K562 (cell line): ENCODE results near the gene SHROOM3. TPM values are rescaled to one million over a fixed set of nuclear protein-coding genes. Genes with fewer than 3 reads are reported as not detected.

ENCODE experiments used
- ATAC-seq: fragments of 200-7000 bp; cut with Tn5 transposase; 3 replicates; pipeline ENCODE4 v1.9.1; 2020; ENCODE audit warnings: moderate library complexity
- BruUV-seq: library from RNA; stranded (reverse); fragments of 400-500 nt; replicated peaks from 2 replicates; lab custom pipeline; 2021; lab: Mats Ljungman, UMichigan
- CTCF ChIA-PET: fragments of 300-600 bp; formaldehyde crosslinking; extraction: SDS; loops from one replicate; lab custom pipeline; 2021; ENCODE audit warnings: low intra/inter-chr PET ratio; lab: Yijun Ruan, JAX
- POLR2A ChIA-PET: fragments of 300-600, 350-650 bp; sonication (Branson Sonifier 250); formaldehyde crosslinking; extraction: SDS; loops from one replicate; lab custom pipeline; 2021; ENCODE audit warnings: antibody characterized with exemption, inconsistent platforms; lab: Yijun Ruan, JAX
- DNase-seq, 4 experiments: peaks; one replicate each; pipeline versions ENCODE4 v3.0.0 to v3.0.0-alpha.2; 2011 to 2018; ENCODE audit warnings: low spot score in 3 of 4, mixed read lengths in 3 of 4; ENCODE audit errors: extremely low read depth in 1 of 4
- FAIRE-seq: peaks from 2 replicates; lab custom pipeline; 2011; peaks lifted over from hg19 to GRCh38; lab: Jason Lieb, UNC
- H2AFZ ChIP-seq: 2 replicates; pipeline ENCODE4 v1.6.0; 2011; ENCODE audit warnings: low read depth, low read length, control low read depth, inconsistent platforms
- H3K27ac ChIP-seq: fragments of 200-600 bp; 3 replicates; pipeline ENCODE4 v1.8.0; 2011; ENCODE audit warnings: low read depth, mild to moderate bottlenecking, control low read depth, inconsistent platforms, low read length, moderate library complexity, mixed read lengths; ENCODE audit errors: extremely low read depth
- H3K27me3 ChIP-seq, 2 experiments: fragments of 300-600 bp in 1 of 2; 2 replicates in 1 of 2; 3 replicates in 1 of 2; pipeline versions ENCODE4 v1.6.0 to v1.8.0; 2011; ENCODE audit warnings: inconsistent platforms in 2 of 2, low read length in 2 of 2, mild to moderate bottlenecking in 1 of 2, mixed read lengths in 1 of 2, moderate library complexity in 1 of 2; ENCODE audit not compliant: control insufficient read depth in 2 of 2, insufficient read depth in 2 of 2
- H3K36me3 ChIP-seq: fragments of 300-600 bp; 3 replicates; pipeline ENCODE4 v1.8.0; 2011; ENCODE audit warnings: mild to moderate bottlenecking, low read length, inconsistent platforms; ENCODE audit not compliant: control insufficient read depth, insufficient read depth
- H3K4me1 ChIP-seq, 2 experiments: fragments of 200-600 bp in 1 of 2; replicated peaks in 1 of 2; 2 replicates in 1 of 2; 3 replicates in 1 of 2; pipeline versions ENCODE4 v1.5.1 to v1.8.0; 2011; ENCODE audit warnings: inconsistent platforms in 2 of 2, low read length in 2 of 2, mild to moderate bottlenecking in 1 of 2, mixed read lengths in 1 of 2, moderate library complexity in 1 of 2; ENCODE audit not compliant: control insufficient read depth in 2 of 2, insufficient read depth in 2 of 2
- H3K4me2 ChIP-seq: 2 replicates; pipeline ENCODE4 v1.6.1; 2011; ENCODE audit warnings: low read length, control low read depth, inconsistent platforms, mixed read lengths; ENCODE audit not compliant: insufficient read depth
- H3K4me3 ChIP-seq: fragments of 200-600 bp; sonication (generic), shearing (Covaris generic); 2 replicates; pipeline ENCODE4 v1.5.1; 2016; ENCODE audit warnings: control low read depth, inconsistent platforms
- H3K79me2 ChIP-seq: fragments of 200-600 bp; 3 replicates; pipeline ENCODE4 v1.8.0; 2011; ENCODE audit warnings: low read length, inconsistent platforms; ENCODE audit not compliant: control insufficient read depth, insufficient read depth
- H3K9ac ChIP-seq, 2 experiments: 2 replicates each; pipeline versions ENCODE4 v1.6.0 to v1.6.1; 2011; ENCODE audit warnings: low read depth in 2 of 2, low read length in 2 of 2, control low read depth in 1 of 2, inconsistent platforms in 1 of 2, mild to moderate bottlenecking in 1 of 2, mixed read lengths in 1 of 2; ENCODE audit not compliant: insufficient read depth in 1 of 2
- H3K9me1 ChIP-seq: one replicate; pipeline ENCODE4 v1.6.0; 2011; ENCODE audit warnings: inconsistent platforms, mild to moderate bottlenecking, low read length, moderate library complexity; ENCODE audit not compliant: control insufficient read depth, insufficient read depth
- H3K9me3 ChIP-seq: replicated peaks from 2 replicates; pipeline ENCODE4 v1.5.1; 2011; ENCODE audit warnings: low read depth, low read length, inconsistent platforms; ENCODE audit not compliant: control insufficient read depth, insufficient read depth
- H4K20me1 ChIP-seq: replicated peaks from 2 replicates; pipeline ENCODE4 v1.6.1; 2011; ENCODE audit warnings: low read length, inconsistent platforms, mixed read lengths; ENCODE audit not compliant: control insufficient read depth, insufficient read depth
- ATF7 ChIP-seq: fragments of 450-650 bp; IDR thresholded peaks from 2 replicates; pipeline ENCODE4 v1.7.1; 2014; ENCODE audit warnings: mild to moderate bottlenecking, moderate library complexity
- BCOR ChIP-seq: fragments of 450-650 bp; IDR thresholded peaks from 2 replicates; pipeline ENCODE4 v1.6.1; 2016
- BRD9 ChIP-seq: fragments of 450-650 bp; IDR thresholded peaks from 2 replicates; pipeline ENCODE4 v1.6.1; 2018; ENCODE audit warnings: low read depth; ENCODE audit not compliant: partially characterized antibody
- HCFC1 ChIP-seq: IDR thresholded peaks from 2 replicates; pipeline ENCODE4 v1.6.1; 2012; ENCODE audit warnings: low read depth, low read length, improper control_type of control experiment
- KLF13 ChIP-seq: fragments of 450-650 bp; IDR thresholded peaks from 2 replicates; pipeline ENCODE4 v1.6.1; 2016; ENCODE audit warnings: missing genetic modification characterization, low read depth, mild to moderate bottlenecking, missing compliant biosample characterization, moderate library complexity, borderline replicate concordance
- MTA1 ChIP-seq: fragments of 450-650 bp; IDR thresholded peaks from 2 replicates; pipeline ENCODE4 v1.6.1; 2017; ENCODE audit warnings: borderline replicate concordance
- NCOA4 ChIP-seq: fragments of 450-650 bp; IDR thresholded peaks from 2 replicates; pipeline ENCODE4 v1.6.1; 2018; ENCODE audit warnings: mild to moderate bottlenecking; ENCODE audit not compliant: partially characterized antibody
- NR2C2 ChIP-seq, 2 experiments: fragments of 200-800 bp in 1 of 2; sonication (Bioruptor generic) in 1 of 2; sonication (generic) in 1 of 2; formaldehyde crosslinking in 1 of 2; IDR thresholded peaks; 2 replicates each; pipeline versions ENCODE4 v1.6.1 to v1.8.0; 2016 to 2022; ENCODE audit warnings: mild to moderate bottlenecking in 1 of 2, missing compliant biosample characterization in 1 of 2, missing genetic modification characterization in 1 of 2, missing genetic modification reagents in 1 of 2
- PHF21A ChIP-seq: fragments of 450-650 bp; IDR thresholded peaks from 2 replicates; pipeline ENCODE4 v1.6.1; 2017; ENCODE audit warnings: low read depth, borderline replicate concordance
- POLR3A ChIP-seq: IDR thresholded peaks from 2 replicates; pipeline ENCODE4 v1.6.1; 2011; ENCODE audit warnings: borderline replicate concordance, mild to moderate bottlenecking, moderate library complexity; ENCODE audit not compliant: insufficient read length, insufficient read depth; ENCODE audit errors: extremely low read depth
- RBM25 ChIP-seq: fragments of 200-400 bp; formaldehyde crosslinking; IDR thresholded peaks from 2 replicates; pipeline ENCODE4 v1.6.1; 2018; ENCODE audit warnings: low read length, low read depth, moderate library complexity; ENCODE audit not compliant: severe bottlenecking
- TCF7L2 ChIP-seq: fragments of 150-350 bp; IDR thresholded peaks from 2 replicates; pipeline ENCODE4 v1.6.1; 2016; ENCODE audit warnings: low read depth, mild to moderate bottlenecking, low read length, moderate library complexity
- ZFPM2 ChIP-seq: fragments of 250-450 bp; sonication (Bioruptor Pico); IDR thresholded peaks from 2 replicates; pipeline ENCODE4 v1.5.1; 2022; ENCODE audit warnings: mild to moderate bottlenecking
- ZNF124 ChIP-seq: sonication (generic); formaldehyde crosslinking; IDR thresholded peaks from 2 replicates; pipeline ENCODE4 v1.8.1; 2022; ENCODE audit warnings: missing genetic modification reagents
- ZNF134 ChIP-seq: fragments of 250-450 bp; sonication (Bioruptor Pico); conservative IDR thresholded peaks from 2 replicates; pipeline ENCODE4 v1.4.0; 2020
- WGBS: fragments of 100-300 bp; shearing (Covaris generic); methylation state at CpG from one replicate; pipeline ENCODE4 v1.1.6; 2016; ENCODE audit warnings: low coverage, mixed read lengths; ENCODE audit not compliant: insufficient coverage; ENCODE audit errors: missing lambda C conversion rate; 5-methylcytosine and 5-hydroxymethylcytosine counted together
- in situ Hi-C: fragments of 300-500 bp; cut with MboI; formaldehyde crosslinking; loops from 4 replicates; pipeline ENCODE4 v1.15.0; 2018; ENCODE audit warnings: inconsistent platforms, mixed read lengths
- intact Hi-C: fragments of 100-400 bp; cut with micrococcal nuclease; formaldehyde crosslinking; loops from 2 replicates; pipeline ENCODE4 v1.14.2; 2022
- polyA plus RNA-seq, 8 experiments: library from polyadenylated mRNA; depleted of rRNA in 4 of 8; stranded (reverse) in 5 of 8; unstranded in 3 of 8; fragments of >200 nt; fragmentation: Nextera tagmentation in 2 of 8; fragmentation: Illumina TruSeq in 1 of 8; extraction: Ambion mirVana in 2 of 8; extraction: Trizol in 1 of 8; gene quantifications; 2 replicates each; pipeline versions ENCODE4 v1.2.1 to v1.2.3, GENCODE V29; 2011 to 2014; ENCODE audit warnings: inconsistent platforms in 1 of 8, missing spikeins in 1 of 8
- total RNA-seq, 7 experiments: library from RNA; depleted of rRNA in 6 of 7; stranded (reverse); fragments of >200 nt in 6 of 7; fragmentation: Illumina TruSeq in 2 of 7; extraction: Trizol in 2 of 7; gene quantifications; 2 replicates each; pipeline versions ENCODE4 v1.2.1 to v1.2.3, GENCODE V29; 2011 to 2021; ENCODE audit warnings: low replicate concordance in 1 of 7
- TF ChIP-seq, protein P1 (sequence below): fragments of 450-650 bp; IDR thresholded peaks from one replicate; pipeline ENCODE4 v1.6.1; 2018; ENCODE audit warnings: mild to moderate bottlenecking, moderate library complexity; ENCODE audit not compliant: partially characterized antibody

SHROOM3 gene
- total and polyA plus RNA-seq, 9 of the 15 experiments (the other 6 are each of a cell fraction or from before 2014, with no cell fraction given): 0.01 to 0.07 TPM; not detected in 7

DNA sequence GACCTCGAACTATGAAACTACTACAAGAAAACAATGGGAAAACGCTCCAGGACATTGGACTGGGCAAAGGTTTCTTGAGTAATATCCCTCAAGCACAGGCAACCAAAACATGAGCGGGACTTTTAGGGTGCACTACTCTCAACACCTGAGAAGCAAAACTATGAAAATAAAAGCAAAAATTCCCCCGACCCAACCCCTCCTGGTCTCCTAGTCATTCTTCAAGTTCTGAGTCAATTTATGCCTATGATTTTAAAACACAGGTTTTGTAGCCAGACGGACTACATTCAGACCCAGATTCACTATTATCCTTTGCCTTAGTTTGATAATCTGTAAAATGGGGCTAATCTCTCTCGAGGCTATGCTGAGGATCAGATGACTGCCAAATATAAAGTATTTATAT lies 365.9 kb downstream of the SHROOM3 start:
- Histone ChIP-seq H3K4me3 (no peak overlapping the region), H3K79me2 (no peaks in the 10 kb centered on the region), H3K27ac (no peak overlapping the region), H3K4me2 (no peak overlapping the region), H3K9ac (no peak overlapping the region), H3K9me1 (no peaks in the 10 kb centered on the region), H3K36me3 (no peaks in the 10 kb centered on the region), H3K4me1 (peaks cover 8 to 17% of the 10 kb centered on the region in 2 experiments), H2AFZ (no peak overlapping the region), H4K20me1 (no peaks in the 10 kb centered on the region), H3K27me3 (no peaks in the 10 kb centered on the region), H3K9me3 (no peaks in the 10 kb centered on the region)
- no peak for DNase-seq
- in situ Hi-C loops: no loop called here
- no peak for ATAC-seq
- CTCF ChIA-PET: no interaction called here
- 22% methylated on average over 6 of the region's 6 CpGs for WGBS
- FAIRE-seq: no peak
- no TSS peak for BruUV-seq
- TF ChIP-seq BCOR (peak; percentile 28; the same call in 1 of the 2 replicates), BRD9 (no peak), RBM25 (peak; percentile 26)
- TF ChIP-seq, all 486 proteins: peak for 2
- POLR2A ChIA-PET: no interaction called here
- intact Hi-C loops: no loop called here

DNA sequence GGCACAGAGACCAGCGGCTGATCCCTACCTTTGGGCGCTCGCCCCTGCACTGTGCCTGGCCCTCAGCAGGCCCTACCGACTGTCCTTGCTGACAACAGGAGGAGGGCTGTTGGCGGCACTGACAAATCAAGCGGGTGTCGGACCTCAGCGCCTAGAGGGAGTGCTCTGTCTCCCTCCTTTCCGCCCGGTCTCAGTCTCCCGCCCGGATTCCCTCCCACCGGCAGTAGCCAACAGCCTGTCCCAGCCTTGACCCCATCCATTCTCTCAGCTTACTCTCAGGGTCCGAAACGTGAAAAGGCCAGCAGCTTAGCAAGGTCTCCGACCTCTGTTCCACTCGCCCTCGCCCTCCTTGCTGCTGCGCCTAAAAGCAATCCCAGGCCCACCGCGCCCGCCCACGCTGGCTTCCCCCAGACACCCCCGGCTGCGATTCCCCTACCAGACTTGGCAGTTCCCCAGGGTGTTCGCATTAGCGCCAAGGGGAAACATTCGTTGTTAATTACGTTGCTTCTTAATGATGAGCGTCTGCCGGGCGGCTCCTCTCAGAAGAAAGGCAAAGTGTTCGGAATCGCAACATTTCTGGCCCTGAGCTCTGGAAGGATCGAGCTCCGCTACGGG lies 366.7 kb downstream of the SHROOM3 start:
- BruUV-seq: no TSS peak
- CTCF ChIA-PET: no interaction called here
- H2AFZ ChIP-seq: peak overlapping the region; percentile 87
- TF ChIP-seq TCF7L2 (no peak), NR2C2 (CRISPR knock-in tag; IDR thresholded peaks at IDR 0.05) (no peak), NR2C2 (tag; IDR thresholded peaks at IDR 0.05) (no peak), ZNF124 (no peak), ATF7 (no peak), ZFPM2 (CRISPR knock-in tag) (no peak), PHF21A (no peak), POLR3A (no peak), HCFC1 (no peak), ZNF134 (CRISPR knock-in tag) (no peak), NCOA4 (no peak), KLF13 (tag) (no peak), MTA1 (no peak)
- TF ChIP-seq, protein P1, sequence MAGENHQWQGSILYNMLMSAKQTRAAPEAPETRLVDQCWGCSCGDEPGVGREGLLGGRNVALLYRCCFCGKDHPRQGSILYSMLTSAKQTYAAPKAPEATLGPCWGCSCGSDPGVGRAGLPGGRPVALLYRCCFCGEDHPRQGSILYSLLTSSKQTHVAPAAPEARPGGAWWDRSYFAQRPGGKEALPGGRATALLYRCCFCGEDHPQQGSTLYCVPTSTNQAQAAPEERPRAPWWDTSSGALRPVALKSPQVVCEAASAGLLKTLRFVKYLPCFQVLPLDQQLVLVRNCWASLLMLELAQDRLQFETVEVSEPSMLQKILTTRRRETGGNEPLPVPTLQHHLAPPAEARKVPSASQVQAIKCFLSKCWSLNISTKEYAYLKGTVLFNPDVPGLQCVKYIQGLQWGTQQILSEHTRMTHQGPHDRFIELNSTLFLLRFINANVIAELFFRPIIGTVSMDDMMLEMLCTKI: no peak

More for the DNA sequence above, 366.7 kb downstream of the SHROOM3 start:
- Histone ChIP-seq H3K27ac (peak overlapping the region; percentile 75; the same call in 1 of the 3 replicates), H3K36me3 (no peaks in the 10 kb centered on the region), H3K4me3 (no peak overlapping the region), H4K20me1 (no peaks in the 10 kb centered on the region), H3K4me2 (no peak overlapping the region), H3K9me1 (no peaks in the 10 kb centered on the region), H3K27me3 (no peaks in the 10 kb centered on the region), H3K4me1 (peaks cover 8 to 17% of the 10 kb centered on the region in 2 experiments), H3K9me3 (no peaks in the 10 kb centered on the region), H3K9ac (peak overlapping the region; percentile 26 to 39; a peak in 1 of 4 replicates), H3K79me2 (no peaks in the 10 kb centered on the region)
- 71% methylated on average over 28 of the region's 37 CpGs for WGBS
- ATAC-seq: no peak
- POLR2A ChIA-PET: no interaction called here
- in situ Hi-C loops: no loop called here
- FAIRE-seq: no peak
- intact Hi-C loops: no loop called here
- DNase-seq: no peak
